ENCODE measurements around the gene SERTAD1.

SERTAD1 gene

DNA sequence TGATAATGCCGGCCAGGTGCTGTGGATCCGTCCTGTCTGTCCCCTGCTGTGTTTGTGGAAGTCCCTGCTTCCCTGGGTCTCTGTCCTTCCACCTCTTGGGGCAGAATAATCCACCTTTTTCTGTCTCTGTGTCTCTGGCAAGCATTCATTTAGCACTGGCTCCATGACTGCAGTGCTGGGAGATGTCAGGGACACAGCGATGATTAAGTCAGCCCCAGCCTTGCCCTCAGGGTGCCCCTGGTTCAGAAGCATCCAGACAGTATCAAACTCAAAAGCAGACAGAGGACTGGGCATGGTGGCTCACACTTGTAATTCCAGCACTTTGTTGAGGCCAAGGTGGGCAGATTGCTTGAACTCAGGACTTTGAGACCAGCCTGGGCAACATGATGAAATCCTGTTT is 37.3 kb downstream of the SERTAD1 start:
- Histone ChIP-seq H3K27ac (no peak overlapping the region), H3K4me2 (no peak overlapping the region), H3K27me3 (ENCODE audit: insufficient read depth, low read depth) (no peaks in the 10 kb centered on the region; the same call in 1 of the 2 replicates), H3K4me3 (IDR thresholded peaks at IDR 0.05; ENCODE audit: insufficient read depth, low read depth, low read length) (no peak overlapping the region), H4K20me1 (ENCODE audit: insufficient read depth) (no peaks in the 10 kb centered on the region), H3K4me1 (ENCODE audit: low read depth, poor library complexity, severe bottlenecking) (no peaks in the 10 kb centered on the region), H2AFZ (ENCODE audit: low read depth) (no peak overlapping the region), H3K79me2 (ENCODE audit: insufficient read depth, low read depth) (no peaks in the 10 kb centered on the region), H3K9ac (no peak overlapping the region), H3K36me3 (ENCODE audit: insufficient read depth) (no peaks in the 10 kb centered on the region)
- TF ChIP-seq, protein P1, sequence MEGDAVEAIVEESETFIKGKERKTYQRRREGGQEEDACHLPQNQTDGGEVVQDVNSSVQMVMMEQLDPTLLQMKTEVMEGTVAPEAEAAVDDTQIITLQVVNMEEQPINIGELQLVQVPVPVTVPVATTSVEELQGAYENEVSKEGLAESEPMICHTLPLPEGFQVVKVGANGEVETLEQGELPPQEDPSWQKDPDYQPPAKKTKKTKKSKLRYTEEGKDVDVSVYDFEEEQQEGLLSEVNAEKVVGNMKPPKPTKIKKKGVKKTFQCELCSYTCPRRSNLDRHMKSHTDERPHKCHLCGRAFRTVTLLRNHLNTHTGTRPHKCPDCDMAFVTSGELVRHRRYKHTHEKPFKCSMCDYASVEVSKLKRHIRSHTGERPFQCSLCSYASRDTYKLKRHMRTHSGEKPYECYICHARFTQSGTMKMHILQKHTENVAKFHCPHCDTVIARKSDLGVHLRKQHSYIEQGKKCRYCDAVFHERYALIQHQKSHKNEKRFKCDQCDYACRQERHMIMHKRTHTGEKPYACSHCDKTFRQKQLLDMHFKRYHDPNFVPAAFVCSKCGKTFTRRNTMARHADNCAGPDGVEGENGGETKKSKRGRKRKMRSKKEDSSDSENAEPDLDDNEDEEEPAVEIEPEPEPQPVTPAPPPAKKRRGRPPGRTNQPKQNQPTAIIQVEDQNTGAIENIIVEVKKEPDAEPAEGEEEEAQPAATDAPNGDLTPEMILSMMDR (conservative IDR thresholded peaks at IDR 0.05; ENCODE audit: low read depth, low read length): no peak

DNA sequence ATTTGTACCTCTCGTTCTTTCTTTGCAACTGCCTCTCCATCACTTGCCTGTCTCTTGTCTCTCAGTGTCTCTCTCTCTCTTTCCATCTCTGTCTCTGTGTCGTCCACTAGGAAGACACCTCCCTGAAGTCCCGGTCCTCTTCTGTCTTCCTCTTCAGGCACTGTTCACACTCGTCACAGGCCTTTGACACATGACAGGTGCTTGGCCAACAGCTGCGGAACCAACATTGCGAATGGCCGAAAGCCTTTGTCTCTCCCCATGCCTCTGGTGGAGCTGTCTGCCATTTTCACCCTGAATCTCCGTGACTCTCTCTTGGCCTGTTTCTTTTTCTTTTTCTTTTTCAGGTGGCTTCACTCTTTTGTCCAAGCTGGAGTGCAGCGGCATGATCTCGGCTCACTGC is 38.6 kb downstream of the SERTAD1 start:
- TF ChIP-seq, protein P1 (conservative IDR thresholded peaks at IDR 0.05; ENCODE audit: low read depth, low read length): no peak
- H3K79me2 ChIP-seq (ENCODE audit: insufficient read depth, low read depth): no peaks in the 10 kb centered on the region
- no peaks in the 10 kb centered on the region for H4K20me1 ChIP-seq (ENCODE audit: insufficient read depth)
- H3K27me3 ChIP-seq (ENCODE audit: insufficient read depth, low read depth): no peaks in the 10 kb centered on the region; the same call in 1 of the 2 replicates
- H3K4me1 ChIP-seq (ENCODE audit: low read depth, poor library complexity, severe bottlenecking): peaks cover 4% of the 10 kb centered on the region
- H2AFZ ChIP-seq (ENCODE audit: low read depth): no peak overlapping the region
- H3K27ac ChIP-seq: no peak overlapping the region
- H3K4me3 ChIP-seq (IDR thresholded peaks at IDR 0.05; ENCODE audit: insufficient read depth, low read depth, low read length): no peak overlapping the region
- H3K36me3 ChIP-seq (ENCODE audit: insufficient read depth): no peaks in the 10 kb centered on the region
- H3K4me2 ChIP-seq: no peak overlapping the region
- H3K9ac ChIP-seq: no peak overlapping the region

DNA sequence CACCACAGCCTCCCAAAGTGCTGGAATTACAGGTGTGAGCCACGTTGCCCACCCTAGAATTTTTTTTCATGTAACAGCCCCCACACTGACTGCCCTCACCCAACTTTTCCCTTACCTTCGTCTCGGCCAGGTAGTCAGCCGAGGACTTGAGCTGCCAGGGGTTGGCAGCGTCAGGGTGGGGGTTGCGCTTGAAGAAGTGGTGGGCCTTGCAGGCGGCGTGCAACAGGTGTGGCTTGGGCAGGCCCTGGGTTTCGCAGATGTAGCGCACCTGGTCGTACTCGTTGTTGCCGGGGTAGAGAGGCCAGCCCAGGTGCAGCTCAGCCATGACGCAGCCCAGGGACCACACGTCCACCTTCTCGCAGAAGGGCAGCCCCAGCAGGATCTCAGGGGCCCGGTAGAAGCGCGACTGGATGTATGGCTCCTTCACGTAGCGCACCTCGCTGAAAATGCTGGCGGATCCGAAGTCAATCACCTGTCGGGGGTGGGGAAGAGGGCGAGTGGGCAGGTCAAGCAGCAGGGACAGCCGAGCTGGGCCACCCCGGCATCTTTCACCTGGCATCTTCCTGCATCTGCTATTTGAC is 42.0 kb downstream of the SERTAD1 start:
- H2AFZ ChIP-seq (ENCODE audit: low read depth): no peak overlapping the region

DNA sequence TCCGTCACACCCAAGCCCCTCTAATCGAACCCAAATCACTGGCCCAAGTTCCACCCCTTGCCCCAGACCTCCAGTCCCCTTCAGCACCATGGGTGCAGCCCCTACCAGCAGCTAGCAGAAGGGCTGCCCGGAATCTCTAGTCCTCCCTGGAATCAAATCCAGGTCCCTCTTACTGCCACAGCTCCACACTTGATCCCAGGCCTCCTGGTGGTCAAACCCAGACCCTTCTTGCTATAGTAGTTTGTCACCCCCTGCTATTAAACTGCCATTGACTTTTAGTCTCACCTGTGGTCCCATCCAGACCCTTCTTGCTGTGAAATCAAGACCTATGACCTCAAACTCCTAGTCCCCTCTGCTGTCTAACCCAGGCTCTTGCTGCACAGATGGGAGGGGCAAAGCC is 44.5 kb downstream of the SERTAD1 start:
- TF ChIP-seq, protein P1 (conservative IDR thresholded peaks at IDR 0.05; ENCODE audit: low read depth, low read length): no peak
- H2AFZ ChIP-seq (ENCODE audit: low read depth): no peak overlapping the region

More for the DNA sequence above, 42.0 kb downstream of the SERTAD1 start:
- Histone ChIP-seq H3K4me3 (IDR thresholded peaks at IDR 0.05; ENCODE audit: insufficient read depth, low read depth, low read length) (no peak overlapping the region), H4K20me1 (ENCODE audit: insufficient read depth) (no peaks in the 10 kb centered on the region), H3K4me1 (ENCODE audit: low read depth, poor library complexity, severe bottlenecking) (peaks cover 5% of the 10 kb centered on the region), H3K79me2 (ENCODE audit: insufficient read depth, low read depth) (no peaks in the 10 kb centered on the region), H3K27ac (no peak overlapping the region), H3K9ac (no peak overlapping the region), H3K4me2 (no peak overlapping the region), H3K36me3 (ENCODE audit: insufficient read depth) (no peaks in the 10 kb centered on the region), H3K27me3 (ENCODE audit: insufficient read depth, low read depth) (no peaks in the 10 kb centered on the region; the same call in 1 of the 2 replicates)
- TF ChIP-seq, protein P1 (conservative IDR thresholded peaks at IDR 0.05; ENCODE audit: low read depth, low read length): no peak

More for the DNA sequence above, 44.5 kb downstream of the SERTAD1 start:
- Histone ChIP-seq H3K27me3 (ENCODE audit: insufficient read depth, low read depth) (no peaks in the 10 kb centered on the region), H3K4me1 (ENCODE audit: low read depth, poor library complexity, severe bottlenecking) (peaks cover 5% of the 10 kb centered on the region), H3K4me2 (no peak overlapping the region), H3K79me2 (ENCODE audit: insufficient read depth, low read depth) (no peaks in the 10 kb centered on the region), H4K20me1 (ENCODE audit: insufficient read depth) (no peaks in the 10 kb centered on the region), H3K27ac (no peak overlapping the region), H3K9ac (no peak overlapping the region), H3K36me3 (ENCODE audit: insufficient read depth) (no peaks in the 10 kb centered on the region), H3K4me3 (IDR thresholded peaks at IDR 0.05; ENCODE audit: insufficient read depth, low read depth, low read length) (no peak overlapping the region)
